GM15510 (cell line): ENCODE measurements around the gene GLI2.

Source experiments
- POLR2A ChIP-seq: IDR thresholded peaks from 3 replicates; pipeline ENCODE4 v1.6.1; 2011; ENCODE audit warnings: borderline replicate concordance; ENCODE audit not compliant: insufficient read length; ENCODE audit errors: extremely low read depth

The GLI2 gene

GRCh38 chr2:120766470-120767351 lies 31.0 kb downstream of the GLI2 start:
- no peak for TF ChIP-seq POLR2A

- TF ChIP-seq POLR2A = no peak
These were observed 31.9 kb downstream of the GLI2 start for GRCh38 chr2:120767486-120768005.

GRCh38 chr2:120768112-120769048 lies 32.7 kb downstream of the GLI2 start:
- TF ChIP-seq POLR2A = no peak

- no peak for TF ChIP-seq POLR2A
These were observed 33.6 kb downstream of the GLI2 start for GRCh38 chr2:120769076-120769786.

- TF ChIP-seq POLR2A = no peak
These were observed 34.1 kb downstream of the GLI2 start for GRCh38 chr2:120769787-120770120.

GRCh38 chr2:120770176-120770575 lies 34.5 kb downstream of the GLI2 start:
- TF ChIP-seq POLR2A = no peak

- TF ChIP-seq POLR2A = no peak
These were observed 35.0 kb downstream of the GLI2 start for GRCh38 chr2:120770641-120771040.

GRCh38 chr2:120771111-120771780 lies 35.6 kb downstream of the GLI2 start:
- TF ChIP-seq POLR2A = no peak

GRCh38 chr2:120771781-120772208 lies 36.1 kb downstream of the GLI2 start:
- TF ChIP-seq POLR2A = no peak

GRCh38 chr2:120772261-120772660 lies 36.6 kb downstream of the GLI2 start:
- TF ChIP-seq POLR2A = no peak

GRCh38 chr2:120773186-120773800 lies 37.6 kb downstream of the GLI2 start:
- no peak for TF ChIP-seq POLR2A

GRCh38 chr2:120774557-120775160 lies 39.0 kb downstream of the GLI2 start:
- no peak for TF ChIP-seq POLR2A

GRCh38 chr2:120775194-120775593 lies 39.5 kb downstream of the GLI2 start:
- TF ChIP-seq POLR2A = no peak
